Measurements from ENCODE around the gene HAAO.

HAAO gene

GRCh38 chr2:42793334-42794270, 1.2 kb upstream of the HAAO start:
- TF ChIP-seq CTCF (conservative IDR thresholded peaks at IDR 0.05; ENCODE audit: low read length), result no peak
- DNase-seq (ENCODE audit: low read depth), result no peak
- no peak overlapping the region for H3K4me3 ChIP-seq (ENCODE audit: low read length)

GRCh38 chr2:42792087-42792582, 248 bp downstream of the HAAO start:
- H3K4me3 ChIP-seq (ENCODE audit: low read length), result peak overlapping the region; percentile 36
- DNase-seq (ENCODE audit: low read depth), result no peak
- TF ChIP-seq CTCF (conservative IDR thresholded peaks at IDR 0.05; ENCODE audit: low read length), result no peak

GRCh38 chr2:42791606-42792005, 777 bp downstream of the HAAO start:
- TF ChIP-seq CTCF (conservative IDR thresholded peaks at IDR 0.05; ENCODE audit: low read length), result no peak
- DNase-seq (ENCODE audit: low read depth), result no peak
- no peak overlapping the region for H3K4me3 ChIP-seq (ENCODE audit: low read length)

GRCh38 chr2:42789751-42790150, 2.6 kb downstream of the HAAO start:
- TF ChIP-seq CTCF (conservative IDR thresholded peaks at IDR 0.05; ENCODE audit: low read length), result no peak
- no peak for DNase-seq (ENCODE audit: low read depth)
- no peak overlapping the region for H3K4me3 ChIP-seq (ENCODE audit: low read length)

GRCh38 chr2:42788882-42789281, 3.5 kb downstream of the HAAO start:
- no peak for TF ChIP-seq CTCF (conservative IDR thresholded peaks at IDR 0.05; ENCODE audit: low read length)
- H3K4me3 ChIP-seq (ENCODE audit: low read length), result no peak overlapping the region
- DNase-seq (ENCODE audit: low read depth), result no peak

- TF ChIP-seq CTCF (conservative IDR thresholded peaks at IDR 0.05; ENCODE audit: low read length), result no peak
- no peak for DNase-seq (ENCODE audit: low read depth)
- no peak overlapping the region for H3K4me3 ChIP-seq (ENCODE audit: low read length)
Measured at GRCh38 chr2:42788478-42788793, 3.9 kb downstream of the HAAO start.
